Mucosa of descending colon (tissue), 3 donors: Measurements from ENCODE around the gene OGFOD3. TPM values are rescaled to one million over a fixed set of nuclear protein-coding genes. Genes with fewer than 3 reads are reported as not detected.
"Not testable (repeated sequence)": the region's sequence is repeated elsewhere in the genome, so short reads cannot be mapped to it uniquely, and the experiment has no call there.

Experiments used
- ATAC-seq: fragments of 200-7000 bp; cut with Tn5 transposase; one replicate; pipeline ENCODE4 v1.9.1; 2020; ENCODE audit warnings: mild to moderate bottlenecking, moderate library complexity
- DNase-seq, 3 donors: peaks; one replicate each; pipeline ENCODE4 v3.0.0-alpha.2; 2020
- H3K36me3 ChIP-seq: fragments of 200-600 bp; one replicate; pipeline ENCODE4 v1.8.0; 2021; ENCODE audit warnings: low read depth, mild to moderate bottlenecking
- H3K4me1 ChIP-seq: fragments of 200-600 bp; one replicate; pipeline ENCODE4 v1.8.0; 2021; ENCODE audit warnings: low read depth, mild to moderate bottlenecking
- H3K4me3 ChIP-seq: fragments of 200-600 bp; one replicate; pipeline ENCODE4 v1.8.0; 2021; ENCODE audit warnings: mild to moderate bottlenecking
- H3K9me3 ChIP-seq: fragments of 200-600 bp; one replicate; pipeline ENCODE4 v1.8.0; 2021; ENCODE audit warnings: mild to moderate bottlenecking
- intact Hi-C, 2 donors: fragments of 100-400 bp; cut with DNase I in 1 of 2; cut with micrococcal nuclease in 1 of 2; formaldehyde crosslinking; loops; one replicate each; pipeline versions ENCODE4 v1.11.0 to v1.11.1; 2022; cut with DNase I, micrococcal nuclease
- total RNA-seq, 3 donors: library from RNA; stranded (reverse); fragmentation: NEBNext Ultra II Directional in 2 of 3; extraction: Animal tissue kit (Norgen Biotek cat#: 25700) in 2 of 3; gene quantifications; one replicate each; pipeline versions ENCODE4 v1.2.1 to v1.2.4, GENCODE V29; 2021 to 2023
- TF ChIP-seq, protein P1 (sequence below): fragments of 200-600 bp; IDR thresholded peaks from one replicate; pipeline ENCODE4 v1.8.0; 2022; ENCODE audit warnings: antibody characterized with exemption, mild to moderate bottlenecking
- donor health status: DM: no; HTN: no; CAD: no; lungs with moderate emphysema.
- donor health status: DM: no; HTN: no; CAD: no.
- donor health status: DM: no; HTN: yes; CAD: no.

OGFOD3 gene
- total RNA-seq, 3 donors from 2014 or later: 26.2 to 28.8 (median 26.2) TPM

GRCh38 chr17:82415336-82415735, 3.0 kb downstream of the OGFOD3 start:
- ATAC-seq: no peak

DNA sequence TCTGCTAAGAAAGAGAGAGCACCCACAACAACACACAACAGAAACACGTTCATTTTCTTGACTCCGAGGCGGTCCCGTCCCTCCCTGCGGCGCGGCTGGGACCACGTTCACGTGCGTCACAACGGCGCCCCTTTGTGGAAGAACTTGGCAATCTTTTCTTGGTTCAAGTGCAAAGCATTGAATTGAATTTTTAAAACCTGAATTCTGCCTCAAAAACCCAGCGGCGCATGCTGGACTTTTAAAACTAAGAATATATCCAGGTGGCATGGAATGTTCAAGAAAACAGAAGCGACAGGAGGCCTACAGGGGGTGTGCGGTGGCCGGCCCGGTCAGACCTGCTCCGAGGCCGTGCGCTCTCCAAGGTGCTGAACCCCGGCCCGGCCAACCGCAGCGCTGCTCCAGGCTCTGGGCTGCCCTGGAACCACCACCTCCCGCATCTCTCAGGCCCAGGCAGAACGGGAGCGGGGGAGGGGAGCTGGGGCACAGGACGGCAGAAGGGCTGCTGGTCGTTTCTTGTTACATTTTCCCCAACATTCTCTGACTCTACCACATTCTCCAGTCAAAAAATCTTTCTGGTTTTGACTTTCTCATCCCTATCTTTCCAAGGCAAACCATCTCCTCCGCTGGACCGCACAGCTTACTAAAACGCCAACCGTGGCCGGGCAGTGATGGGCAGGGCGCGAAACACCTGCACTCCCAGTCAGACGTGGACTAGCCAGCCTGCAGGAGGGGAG, 3.7 kb downstream of the OGFOD3 start:
- Histone ChIP-seq H3K9me3 (no peaks in the 10 kb centered on the region), H3K36me3 (no peaks in the 10 kb centered on the region), H3K4me1 (peaks cover 16% of the 10 kb centered on the region), H3K4me3 (no peak overlapping the region)
- DNase-seq (peak in 2 of 3 donors; percentile 80 to 82), ATAC-seq (peak; percentile 53)
- intact Hi-C loops: loop anchor here in 1 of 2 donors (10.0 kb wide), 1 partner anchor 60 kb away; the partner anchor contains the start of gene TEX19
- TF ChIP-seq, protein P1, sequence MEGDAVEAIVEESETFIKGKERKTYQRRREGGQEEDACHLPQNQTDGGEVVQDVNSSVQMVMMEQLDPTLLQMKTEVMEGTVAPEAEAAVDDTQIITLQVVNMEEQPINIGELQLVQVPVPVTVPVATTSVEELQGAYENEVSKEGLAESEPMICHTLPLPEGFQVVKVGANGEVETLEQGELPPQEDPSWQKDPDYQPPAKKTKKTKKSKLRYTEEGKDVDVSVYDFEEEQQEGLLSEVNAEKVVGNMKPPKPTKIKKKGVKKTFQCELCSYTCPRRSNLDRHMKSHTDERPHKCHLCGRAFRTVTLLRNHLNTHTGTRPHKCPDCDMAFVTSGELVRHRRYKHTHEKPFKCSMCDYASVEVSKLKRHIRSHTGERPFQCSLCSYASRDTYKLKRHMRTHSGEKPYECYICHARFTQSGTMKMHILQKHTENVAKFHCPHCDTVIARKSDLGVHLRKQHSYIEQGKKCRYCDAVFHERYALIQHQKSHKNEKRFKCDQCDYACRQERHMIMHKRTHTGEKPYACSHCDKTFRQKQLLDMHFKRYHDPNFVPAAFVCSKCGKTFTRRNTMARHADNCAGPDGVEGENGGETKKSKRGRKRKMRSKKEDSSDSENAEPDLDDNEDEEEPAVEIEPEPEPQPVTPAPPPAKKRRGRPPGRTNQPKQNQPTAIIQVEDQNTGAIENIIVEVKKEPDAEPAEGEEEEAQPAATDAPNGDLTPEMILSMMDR: peak; percentile 29

More at GRCh38 chr17:82415336-82415735, 3.0 kb downstream of the OGFOD3 start:
- no peak for DNase-seq
- Histone ChIP-seq H3K4me1 (peaks cover 18% of the 10 kb centered on the region), H3K4me3 (no peak overlapping the region), H3K9me3 (no peaks in the 10 kb centered on the region), H3K36me3 (no peaks in the 10 kb centered on the region)
- TF ChIP-seq, protein P1: no peak
- intact Hi-C loops: loop anchor here in 1 of 2 donors (10.0 kb wide), 1 partner anchor 61 kb away; the partner anchor contains the start of gene TEX19

DNA sequence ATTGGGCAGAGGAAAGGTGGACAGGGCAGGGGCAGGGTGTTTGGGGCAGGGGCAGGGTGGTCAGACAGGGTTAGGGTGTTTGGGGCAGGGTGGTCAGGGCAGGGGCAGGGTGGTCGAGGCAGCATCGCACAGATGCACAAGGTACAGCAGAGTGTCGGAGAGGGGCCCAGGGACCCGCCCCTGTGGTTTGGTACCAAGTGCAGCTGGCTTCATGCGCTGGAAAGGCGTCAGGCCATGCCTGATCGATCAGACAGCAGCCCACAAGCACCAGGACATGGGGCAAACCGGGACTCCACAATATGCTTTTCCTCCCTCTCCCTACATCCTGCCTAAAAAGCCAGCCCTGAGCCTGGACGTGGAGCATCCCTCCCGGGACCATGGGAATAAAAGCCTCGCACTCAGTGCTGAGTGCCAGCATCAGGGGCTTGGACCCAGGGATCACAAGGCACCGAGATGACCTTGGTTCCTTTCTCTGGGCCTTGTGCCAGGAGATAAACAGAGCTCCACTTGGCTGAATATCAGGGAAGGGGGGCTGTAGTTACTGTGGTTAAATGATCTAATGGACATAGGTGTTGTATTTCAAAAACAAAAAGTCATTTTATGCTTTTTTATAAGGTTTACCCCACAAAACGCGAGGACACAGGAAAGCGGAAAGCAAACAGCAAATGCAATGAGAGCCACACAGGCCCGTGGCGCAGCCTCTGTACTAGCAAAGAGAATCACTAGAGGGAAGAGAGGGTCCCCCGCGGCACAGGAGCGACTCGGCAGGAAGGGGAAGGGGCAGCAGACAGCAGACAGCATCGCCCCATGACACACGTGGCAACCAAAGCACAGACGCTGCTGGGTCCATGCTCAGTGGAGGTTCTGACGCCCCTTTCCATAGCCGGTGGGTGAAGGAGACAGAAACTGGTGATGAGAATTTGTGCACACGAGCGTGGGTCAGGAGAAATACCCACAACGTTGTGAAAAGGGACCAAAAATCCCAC, 5.6 kb downstream of the OGFOD3 start:
- no peaks in the 10 kb centered on the region for H3K9me3 ChIP-seq
- DNase-seq: no peak
- TF ChIP-seq, protein P1: no peak
- H3K36me3 ChIP-seq: no peaks in the 10 kb centered on the region
- no peak for ATAC-seq
- intact Hi-C loops: loop anchor here in 1 of 2 donors (10.0 kb wide), 1 partner anchor 58 kb away; the partner anchor contains the start of gene TEX19
- no peak overlapping the region for H3K4me3 ChIP-seq
- H3K4me1 ChIP-seq: peaks cover 6% of the 10 kb centered on the region

DNA sequence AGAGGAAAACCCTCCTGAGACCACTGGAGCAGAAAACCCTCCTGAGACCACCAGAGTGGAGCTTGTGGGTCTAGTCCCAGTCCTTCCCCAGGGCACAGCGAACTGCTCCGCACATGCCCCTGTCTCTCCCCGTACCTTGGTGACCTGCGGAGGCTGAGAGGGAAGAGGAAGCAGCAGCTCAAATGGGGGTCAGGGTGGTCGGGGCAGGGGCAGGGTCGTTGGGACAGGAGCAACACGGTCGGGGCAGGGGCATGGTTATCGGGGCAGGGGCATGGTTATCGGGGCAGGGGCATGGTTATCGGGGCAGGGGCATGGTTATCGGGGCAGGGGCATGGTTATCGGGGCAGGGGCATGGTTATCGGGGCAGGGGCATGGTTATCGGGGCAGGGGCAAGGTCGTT, 6.3 kb downstream of the OGFOD3 start:
- H3K9me3 ChIP-seq, H3K4me1 ChIP-seq, H3K36me3 ChIP-seq, DNase-seq, H3K4me3 ChIP-seq, ATAC-seq: not testable (repeated sequence)
- intact Hi-C loops: loop anchor here in 1 of 2 donors (10.0 kb wide), 1 partner anchor 57 kb away; the partner anchor contains the start of gene TEX19

DNA sequence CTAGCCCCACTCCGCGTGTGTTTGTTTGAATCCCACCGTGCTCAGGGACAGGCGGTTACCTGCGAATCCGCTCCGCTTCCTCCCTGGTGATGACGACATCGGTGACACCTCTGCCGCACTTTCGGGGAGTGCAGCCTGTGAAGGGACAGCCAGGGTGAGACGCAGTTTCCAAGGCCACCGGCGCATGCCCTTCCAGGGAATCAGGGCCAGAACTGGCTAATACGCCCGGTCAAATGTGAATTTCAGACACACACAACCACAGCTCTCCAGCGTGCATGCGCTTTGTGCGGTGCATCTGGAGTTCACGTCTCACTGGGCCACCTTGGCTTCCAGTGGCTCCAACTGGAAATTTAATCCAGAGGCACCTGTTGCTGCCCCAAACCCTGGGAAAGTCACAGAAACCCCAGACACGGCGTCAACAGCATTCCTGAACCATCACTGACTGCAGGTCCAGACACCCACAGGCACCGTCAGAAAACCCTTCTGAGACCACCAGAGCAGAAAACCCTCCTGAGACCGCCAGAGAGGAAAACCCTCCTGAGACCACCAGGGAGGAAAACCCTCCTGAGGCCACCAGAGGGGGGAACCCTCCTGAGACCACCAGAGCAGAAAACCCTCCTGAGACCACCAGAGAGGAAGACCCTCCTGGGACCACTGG, 6.9 kb downstream of the OGFOD3 start:
- DNase-seq: no peak
- intact Hi-C loops: loop anchor here in 1 of 2 donors (10.0 kb wide), 1 partner anchor 57 kb away; the partner anchor contains the start of gene TEX19
- no peak for ATAC-seq
- Histone ChIP-seq H3K4me1 (no peaks in the 10 kb centered on the region), H3K4me3 (no peak overlapping the region), H3K36me3 (no peaks in the 10 kb centered on the region), H3K9me3 (no peaks in the 10 kb centered on the region)
- TF ChIP-seq, protein P1: no peak
